GM21390 (cell line): ENCODE measurements around the gene COL23A1.

Experiments
- ATAC-seq: cut with Tn5 transposase; IDR thresholded peaks from one replicate; pipeline ENCODE4 v1.9.1; 2021; ENCODE audit not compliant: unreplicated experiment

COL23A1 gene

DNA sequence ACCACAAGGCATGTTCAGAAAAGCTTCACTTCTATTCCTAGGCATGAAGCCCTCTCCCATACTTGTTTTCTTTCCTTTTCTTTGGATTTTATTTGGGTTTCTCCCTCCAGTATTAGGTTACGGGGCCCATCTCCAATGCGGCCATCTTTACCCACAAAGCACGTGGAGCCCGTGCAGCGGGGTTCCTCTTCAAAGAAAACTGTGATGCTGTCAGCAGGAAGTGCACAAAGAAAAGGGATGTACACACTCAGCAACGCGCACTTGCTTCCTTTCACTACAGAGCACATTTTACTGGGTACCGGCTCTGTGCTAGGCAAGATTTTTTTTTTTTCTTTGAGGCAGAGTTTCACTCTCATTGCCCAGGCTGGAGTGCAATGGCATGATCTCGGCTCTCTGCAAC lies 106.6 kb downstream of the COL23A1 start:
- no peak for ATAC-seq

DNA sequence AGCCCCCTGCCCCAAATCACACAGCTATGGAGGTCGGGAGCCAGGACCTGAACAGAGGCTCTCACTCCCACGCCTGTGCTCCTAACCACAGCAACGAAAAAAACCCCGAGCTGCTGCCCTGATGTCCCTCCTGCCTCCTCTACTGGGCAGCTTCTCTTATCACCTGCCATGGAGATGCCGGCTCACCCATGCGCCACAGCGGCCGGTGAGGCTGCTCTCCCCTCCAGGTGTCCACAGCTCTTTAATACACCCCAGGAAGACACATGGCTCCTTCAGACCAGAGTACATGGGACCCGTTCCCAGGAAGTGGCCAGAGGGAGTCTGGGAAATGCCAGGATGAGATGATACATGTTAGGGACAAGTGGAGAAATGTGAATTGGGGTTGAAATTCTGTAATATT lies 110.9 kb downstream of the COL23A1 start:
- ATAC-seq: no peak

DNA sequence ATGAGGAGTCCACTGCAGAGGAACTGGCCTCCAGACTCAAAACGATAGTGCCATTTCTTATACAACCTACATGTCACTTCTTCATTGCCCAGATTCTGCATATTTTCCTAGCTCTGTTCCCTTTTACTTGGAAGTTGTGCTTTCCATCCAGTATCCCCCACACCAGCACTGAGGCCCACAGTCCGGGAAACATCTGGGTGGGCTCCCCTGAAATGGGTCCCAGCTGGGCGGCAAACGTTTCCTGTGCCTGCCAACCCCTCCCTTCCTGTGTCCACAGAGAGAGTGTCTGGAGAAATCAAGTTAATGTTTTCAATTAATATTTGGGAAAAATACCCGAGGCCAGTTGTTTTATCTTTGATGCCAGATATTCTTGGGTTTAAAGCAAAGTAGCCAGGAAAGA lies 111.8 kb downstream of the COL23A1 start:
- no peak for ATAC-seq

DNA sequence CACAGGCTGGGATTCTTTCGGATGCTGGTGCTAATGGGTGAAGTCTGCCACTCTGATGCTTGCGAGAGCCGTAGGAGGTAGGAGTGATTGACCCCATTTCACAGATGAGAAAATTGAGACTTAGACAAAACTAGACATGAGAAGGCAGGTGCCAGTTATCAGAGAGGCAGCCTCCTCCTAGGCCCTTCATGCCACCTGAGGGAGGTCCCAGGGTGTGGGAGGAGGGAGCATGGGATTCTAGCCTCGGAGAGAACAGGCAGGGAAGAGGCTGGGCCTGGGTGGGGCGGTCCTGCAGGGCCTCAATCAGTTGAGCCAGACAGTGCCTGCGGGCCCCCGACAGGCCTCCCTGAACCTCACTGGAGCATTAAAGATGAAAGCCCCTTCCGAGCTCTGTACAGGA lies 112.4 kb downstream of the COL23A1 start:
- ATAC-seq: no peak

DNA sequence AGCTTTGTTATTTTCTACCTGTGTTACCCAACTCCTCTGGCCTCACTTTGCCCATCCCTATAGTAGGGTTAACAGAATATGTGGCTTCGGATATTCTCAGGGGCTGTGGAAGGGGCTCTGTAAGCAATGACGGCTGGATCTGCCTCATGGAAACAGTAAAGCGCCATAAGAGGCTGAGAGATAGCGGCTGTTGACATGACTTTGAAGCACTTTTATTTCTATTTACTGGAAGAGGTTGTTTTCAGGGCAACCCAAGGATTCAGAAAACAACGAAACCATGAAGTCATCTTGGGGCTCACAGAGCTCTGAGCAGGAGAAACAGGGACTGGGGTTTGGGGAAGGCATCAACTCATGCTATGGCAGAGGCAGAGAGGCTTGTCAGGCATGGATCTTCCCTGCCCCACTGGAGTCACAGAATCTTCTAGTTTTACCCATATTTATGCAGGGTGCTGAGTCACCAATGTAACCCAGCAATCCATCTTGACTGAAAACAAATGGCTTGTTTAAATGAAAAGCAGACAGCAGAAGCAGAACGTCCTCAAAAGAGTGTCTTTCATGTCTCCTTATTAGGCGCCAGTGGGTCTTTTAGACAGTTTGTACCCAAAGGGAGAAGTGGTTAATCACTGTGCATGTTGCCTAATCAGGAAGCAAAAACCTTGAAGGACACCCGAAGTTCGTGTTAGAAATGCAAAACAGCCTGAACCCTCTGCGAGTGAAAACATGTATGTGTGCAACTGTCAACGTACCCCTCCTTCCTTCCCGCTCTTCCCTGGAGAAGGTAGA lies 113.0 kb downstream of the COL23A1 start:
- ATAC-seq: no peak

DNA sequence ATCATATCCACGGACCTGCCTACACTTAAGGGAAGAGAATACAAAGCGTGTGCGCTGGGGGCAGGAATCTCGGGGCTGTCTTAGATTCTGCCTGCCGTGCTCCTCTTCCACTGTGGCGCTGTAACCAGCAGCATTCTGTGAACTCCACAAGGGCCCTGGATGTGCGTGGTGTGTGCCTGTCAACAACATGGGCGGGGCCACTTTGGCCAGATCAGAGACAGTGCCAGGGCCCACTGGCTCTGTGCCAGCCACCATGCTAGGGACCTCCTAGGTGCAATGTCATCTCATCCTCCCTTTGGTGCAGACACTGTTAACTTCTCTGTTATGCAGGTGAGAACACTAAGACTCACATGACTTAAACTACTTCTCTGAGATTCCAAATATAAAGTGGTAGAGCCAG lies 113.7 kb downstream of the COL23A1 start:
- no peak for ATAC-seq

DNA sequence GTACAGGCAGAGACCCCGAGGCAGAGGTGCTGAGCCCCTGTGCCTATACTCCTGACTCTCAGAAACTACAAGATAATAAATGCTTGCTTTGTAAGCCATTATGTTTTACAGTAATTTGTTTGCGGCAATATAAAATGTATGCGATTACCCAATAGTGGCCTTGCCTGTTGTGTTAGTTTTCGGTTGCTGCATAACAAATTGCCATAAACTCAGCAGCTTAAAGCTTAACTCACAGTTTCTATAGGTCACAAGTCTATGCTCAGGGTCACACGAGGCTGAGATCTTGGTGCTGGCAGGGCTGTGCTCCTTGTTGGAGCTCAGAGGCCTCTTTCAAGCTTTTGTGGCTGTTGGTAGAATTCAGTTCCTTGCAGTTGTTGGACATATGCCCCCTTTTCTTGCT lies 114.8 kb downstream of the COL23A1 start:
- ATAC-seq: no peak

DNA sequence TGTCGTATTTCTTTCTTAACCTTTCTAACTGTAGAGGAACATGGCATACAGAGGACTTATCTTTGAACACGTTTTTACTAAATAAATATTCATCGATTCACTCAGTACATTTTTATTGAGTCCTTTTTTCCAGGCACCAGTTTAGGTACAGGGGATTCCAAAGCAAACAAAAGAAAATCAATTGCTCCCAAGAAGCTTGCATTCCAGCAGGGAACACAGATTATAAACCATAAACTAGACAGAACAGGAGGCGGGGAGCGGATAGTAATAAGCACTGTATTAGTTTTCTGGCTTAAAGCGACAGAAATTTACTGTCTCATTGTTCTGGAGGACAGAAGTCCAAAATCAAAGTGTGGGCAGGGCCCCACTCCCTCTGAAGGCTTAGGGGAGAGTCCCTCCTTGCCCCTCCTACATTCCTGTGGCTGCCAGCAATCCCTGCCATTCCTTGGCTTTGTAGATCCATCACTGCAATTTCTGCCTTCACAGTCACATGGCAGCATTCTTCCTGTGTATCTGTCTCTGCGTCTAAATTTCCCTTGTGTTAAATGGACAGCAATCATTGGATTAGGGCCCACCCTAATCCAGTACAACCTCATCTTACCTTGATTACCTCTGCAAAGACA lies 115.5 kb downstream of the COL23A1 start:
- ATAC-seq: no peak

DNA sequence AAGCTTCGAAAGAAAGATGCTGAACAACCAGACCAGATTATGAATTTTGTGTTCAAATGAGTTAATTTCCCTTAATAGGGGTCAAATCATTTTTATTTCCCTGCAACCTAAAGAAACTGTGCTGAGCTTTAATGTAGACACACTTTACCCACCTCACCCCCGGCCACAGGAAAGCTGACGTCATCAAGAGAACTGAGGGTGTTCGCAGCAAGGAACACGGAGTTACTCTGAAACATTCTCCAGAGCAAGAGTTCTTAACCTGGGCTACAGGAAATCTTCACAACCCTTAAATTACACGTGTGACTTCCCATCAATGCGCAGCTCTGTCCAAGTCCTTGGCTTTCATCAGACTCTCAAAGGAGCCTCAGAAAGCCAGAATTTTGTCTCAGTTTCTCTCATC lies 116.3 kb downstream of the COL23A1 start:
- ATAC-seq: no peak

DNA sequence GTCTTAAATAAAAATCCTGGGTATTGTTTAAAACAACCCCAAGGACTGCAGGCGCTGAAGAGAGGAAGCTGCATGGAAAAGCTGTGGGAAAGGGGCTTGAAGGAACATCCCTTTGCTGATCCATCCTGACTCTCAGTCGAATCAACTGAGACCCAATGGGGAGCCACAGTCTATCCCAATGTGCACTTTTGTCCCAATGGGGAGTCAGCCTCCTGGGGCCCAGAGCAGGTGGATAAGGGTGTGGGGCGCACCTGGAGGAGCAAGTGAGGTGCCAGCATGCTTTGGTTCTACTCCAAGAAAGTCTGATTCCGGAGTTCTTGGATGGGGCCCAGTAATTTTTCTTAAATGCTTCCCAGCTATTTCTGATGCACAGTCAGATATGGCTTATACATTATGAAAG lies 118.1 kb downstream of the COL23A1 start:
- no peak for ATAC-seq

DNA sequence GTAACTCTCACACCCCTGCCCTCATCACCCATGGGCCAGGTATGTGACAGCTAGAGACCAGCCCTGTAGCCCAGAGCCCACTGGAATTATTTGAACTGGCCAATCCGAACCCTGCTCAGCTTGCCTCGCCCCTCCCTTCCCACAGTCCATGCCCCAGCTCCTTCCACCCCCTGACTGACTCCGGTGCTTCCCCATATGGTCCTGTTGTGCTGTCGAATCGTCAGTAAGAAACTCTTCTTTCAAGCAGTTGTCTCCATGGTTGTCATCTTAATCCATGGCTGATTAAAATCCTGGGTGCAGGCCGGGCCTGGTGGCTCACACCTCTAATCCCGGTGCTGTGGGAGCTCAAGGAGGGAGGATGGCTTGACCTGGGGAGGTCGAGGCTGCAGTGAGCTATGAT lies 118.5 kb downstream of the COL23A1 start:
- no peak for ATAC-seq

DNA sequence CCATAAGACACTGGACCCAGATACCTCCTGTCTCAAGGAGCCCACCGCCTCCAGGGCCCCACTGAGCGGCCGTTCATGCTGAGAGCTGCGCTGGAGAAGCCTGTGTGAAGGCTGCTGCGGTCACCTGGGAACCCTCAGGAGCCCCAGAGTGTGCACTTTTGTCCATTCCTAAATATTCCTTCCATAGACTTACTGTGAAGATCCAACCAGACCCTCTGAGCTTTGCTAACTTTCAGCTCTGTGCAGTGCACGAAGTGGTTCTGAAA lies 119.5 kb downstream of the COL23A1 start:
- no peak for ATAC-seq

DNA sequence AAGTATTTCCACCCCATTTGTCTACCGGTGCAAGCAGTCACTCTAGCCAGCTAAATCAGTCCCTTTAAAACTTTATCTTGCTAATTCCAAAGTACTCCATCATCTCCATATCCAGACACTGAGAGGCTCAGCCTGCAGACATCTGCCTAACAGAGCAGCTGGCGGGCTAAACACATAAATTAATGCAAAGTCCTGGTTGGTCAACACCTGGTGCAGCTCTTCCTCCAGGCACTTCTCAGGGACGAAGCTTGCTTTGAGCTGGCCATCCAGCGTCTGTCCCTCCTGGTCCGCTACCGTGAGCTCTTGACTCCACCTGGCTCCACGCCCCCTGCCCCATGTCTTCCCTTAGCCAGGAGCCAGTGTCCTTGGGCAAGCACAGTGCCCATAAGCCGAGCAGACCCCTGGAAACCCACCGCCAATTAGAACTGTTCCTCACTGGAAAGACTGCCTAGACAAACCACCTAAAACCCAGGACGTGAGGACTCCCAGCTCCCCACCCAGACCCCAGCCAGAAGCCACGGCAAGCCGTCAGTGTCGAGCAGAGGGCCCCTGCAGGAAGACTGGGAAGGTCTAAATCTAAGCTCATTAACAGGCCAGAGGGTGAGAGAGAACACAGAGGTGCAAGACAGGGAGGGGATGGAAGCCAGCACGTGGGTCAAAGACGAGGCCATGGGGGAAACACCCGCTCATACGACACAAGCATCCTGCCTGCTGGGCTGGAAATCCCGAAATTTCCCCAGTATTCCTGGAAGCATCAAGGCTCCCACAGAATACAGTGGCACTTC lies 120.0 kb downstream of the COL23A1 start:
- no peak for ATAC-seq

DNA sequence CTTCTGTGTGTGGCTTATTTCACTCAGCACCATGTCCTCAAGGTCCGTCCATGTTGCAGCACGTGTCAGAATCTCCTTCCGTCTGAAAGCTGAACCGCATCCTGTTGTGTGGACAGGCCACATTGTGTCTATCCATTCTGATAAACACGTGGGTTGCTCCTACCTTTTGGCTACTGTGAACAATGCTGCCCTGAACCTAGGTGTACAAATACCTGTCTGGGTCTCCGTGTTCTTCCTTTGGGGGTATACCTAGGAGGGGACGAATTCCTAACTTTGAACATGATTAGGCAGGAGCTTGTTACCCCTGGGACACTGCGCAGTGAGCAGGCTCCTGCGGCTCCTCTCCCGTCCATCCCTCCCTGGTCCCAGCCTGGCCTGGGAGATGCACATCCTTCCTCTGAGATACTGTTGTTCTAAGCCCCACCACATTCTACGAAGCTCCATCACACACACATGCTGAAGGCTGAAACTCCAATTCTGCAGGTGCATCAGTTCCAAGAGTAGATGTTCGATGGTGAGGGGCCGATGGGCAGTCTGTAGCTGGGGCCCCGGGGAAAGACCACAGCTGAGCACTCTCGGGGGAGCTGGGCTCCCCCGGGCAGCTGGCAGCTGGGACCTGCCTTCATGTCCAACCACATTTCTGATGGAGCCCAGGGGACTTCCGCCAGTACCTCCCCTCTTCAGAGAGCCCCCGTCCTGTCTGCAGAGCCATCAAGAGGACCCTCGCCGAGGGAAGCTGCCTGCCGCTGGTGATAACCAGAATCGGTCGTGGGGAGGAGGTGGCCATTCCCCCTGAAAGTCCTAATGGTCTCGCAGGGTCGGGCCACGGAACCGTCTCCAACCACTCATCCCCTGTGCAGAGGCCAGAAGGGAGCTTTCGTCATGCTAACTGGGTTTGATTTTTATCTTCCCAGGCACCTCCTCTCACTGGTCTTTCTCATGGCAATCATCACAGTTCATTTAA lies 120.9 kb downstream of the COL23A1 start:
- ATAC-seq: no peak

DNA sequence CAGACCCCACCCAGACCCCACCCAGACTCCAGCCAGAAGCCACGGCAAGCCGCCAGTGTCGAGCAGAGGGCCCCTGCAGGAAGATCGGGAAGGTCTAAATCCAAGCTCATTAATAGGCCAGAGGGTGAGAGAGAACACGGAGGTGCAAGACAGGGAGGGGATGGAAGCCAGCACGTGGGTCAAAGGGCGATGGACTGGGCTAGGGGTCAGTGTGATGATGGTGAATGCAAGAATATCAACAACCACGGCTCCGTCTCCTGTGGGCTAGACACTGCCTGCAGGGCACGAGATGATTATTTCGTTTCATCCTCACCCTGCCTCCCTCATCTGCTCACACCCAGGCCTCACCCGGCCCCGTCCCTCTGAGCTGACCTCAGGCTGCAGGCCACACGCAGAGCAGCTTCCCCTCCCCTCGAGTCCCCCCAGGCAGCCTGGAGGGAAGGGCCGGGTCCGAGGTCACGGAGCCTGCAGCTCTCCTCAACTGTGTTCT lies 122.0 kb downstream of the COL23A1 start:
- ATAC-seq: no peak

DNA sequence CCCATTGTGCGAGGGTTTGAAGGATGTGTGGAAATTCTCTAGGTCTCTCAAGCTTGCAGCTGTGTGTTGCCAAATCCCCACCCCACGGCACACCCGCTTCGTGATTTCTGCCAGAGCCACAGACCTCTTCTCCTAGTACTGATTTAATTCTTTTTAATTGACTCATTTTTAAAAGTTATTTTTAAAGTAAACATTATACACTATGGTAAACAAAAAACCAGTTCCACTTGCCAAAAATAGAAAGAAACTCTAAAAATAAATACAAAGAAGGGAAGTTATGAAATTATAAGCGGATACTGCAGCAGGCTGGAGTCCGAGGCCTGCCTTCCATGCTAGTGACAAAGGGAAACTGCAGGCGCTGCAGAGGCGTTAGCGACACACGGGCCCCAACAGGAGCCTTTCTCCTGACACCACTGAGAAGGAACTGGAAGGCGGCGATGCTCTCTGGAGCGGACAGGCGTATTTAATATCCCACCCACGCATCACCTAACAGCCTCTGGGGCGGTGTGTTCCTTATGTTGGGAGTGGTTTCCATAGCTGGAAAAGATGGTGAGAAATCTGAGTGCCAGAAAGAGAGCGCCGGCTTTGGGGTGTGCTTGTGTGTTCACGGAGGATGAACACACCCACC lies 122.5 kb downstream of the COL23A1 start:
- ATAC-seq: no peak

DNA sequence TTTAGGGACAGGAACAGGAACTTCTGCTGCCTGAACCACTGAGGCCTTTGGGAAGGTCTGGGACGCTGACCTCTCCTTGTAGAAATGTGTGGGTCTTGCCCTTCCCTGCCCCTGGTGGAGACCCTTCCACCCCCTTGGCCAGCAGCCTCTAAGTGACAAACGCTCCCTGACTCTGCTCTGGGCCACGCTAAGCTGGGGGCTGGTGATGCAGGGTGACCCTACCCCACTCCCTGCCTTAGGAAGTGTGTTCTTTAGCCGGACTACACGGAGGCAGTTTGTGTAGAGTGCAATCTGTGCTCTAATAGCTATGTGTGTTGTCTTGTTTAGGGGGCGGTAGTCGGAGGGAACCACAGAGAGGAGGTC lies 123.0 kb downstream of the COL23A1 start:
- no peak for ATAC-seq

DNA sequence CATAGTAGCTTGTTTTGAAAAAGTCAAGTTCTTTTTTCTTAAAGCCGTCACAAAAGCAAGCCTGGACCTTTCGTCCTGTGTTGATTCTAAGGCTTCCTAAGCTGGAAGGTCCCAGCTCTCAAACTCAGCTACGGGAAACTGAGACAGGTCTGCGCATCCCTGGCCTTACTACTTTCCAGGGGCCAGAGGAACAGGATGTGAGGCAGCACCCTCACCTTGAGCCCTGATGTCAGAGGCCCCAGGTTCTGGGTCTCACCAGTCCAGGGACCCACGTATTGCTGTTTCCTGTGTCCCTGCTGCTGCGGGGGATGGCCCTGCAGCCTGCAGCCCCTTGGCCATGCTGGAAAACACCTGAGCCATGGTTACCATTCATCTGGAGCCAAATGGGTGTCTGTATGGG lies 123.9 kb downstream of the COL23A1 start:
- no peak for ATAC-seq

DNA sequence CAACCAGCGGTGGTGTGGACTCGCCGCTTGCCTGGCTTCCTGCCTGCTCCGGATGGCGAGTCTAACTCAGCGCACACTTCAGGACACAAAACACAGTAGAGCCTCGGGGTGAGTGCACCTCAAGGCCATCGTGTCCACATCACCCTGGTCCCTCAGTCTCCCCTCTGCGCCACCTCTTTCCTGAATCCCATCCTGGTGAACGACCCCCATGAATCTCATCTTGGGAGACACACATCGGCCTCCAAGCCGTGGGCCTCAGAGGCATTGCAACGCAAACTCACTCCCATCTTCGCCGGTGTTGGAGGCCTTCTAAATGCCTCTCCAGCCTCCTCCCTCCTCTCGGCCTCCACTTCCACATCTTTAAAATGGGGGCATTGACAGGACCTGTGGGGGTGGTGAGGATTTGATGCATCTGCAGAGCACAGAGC lies 124.3 kb downstream of the COL23A1 start:
- ATAC-seq: no peak

DNA sequence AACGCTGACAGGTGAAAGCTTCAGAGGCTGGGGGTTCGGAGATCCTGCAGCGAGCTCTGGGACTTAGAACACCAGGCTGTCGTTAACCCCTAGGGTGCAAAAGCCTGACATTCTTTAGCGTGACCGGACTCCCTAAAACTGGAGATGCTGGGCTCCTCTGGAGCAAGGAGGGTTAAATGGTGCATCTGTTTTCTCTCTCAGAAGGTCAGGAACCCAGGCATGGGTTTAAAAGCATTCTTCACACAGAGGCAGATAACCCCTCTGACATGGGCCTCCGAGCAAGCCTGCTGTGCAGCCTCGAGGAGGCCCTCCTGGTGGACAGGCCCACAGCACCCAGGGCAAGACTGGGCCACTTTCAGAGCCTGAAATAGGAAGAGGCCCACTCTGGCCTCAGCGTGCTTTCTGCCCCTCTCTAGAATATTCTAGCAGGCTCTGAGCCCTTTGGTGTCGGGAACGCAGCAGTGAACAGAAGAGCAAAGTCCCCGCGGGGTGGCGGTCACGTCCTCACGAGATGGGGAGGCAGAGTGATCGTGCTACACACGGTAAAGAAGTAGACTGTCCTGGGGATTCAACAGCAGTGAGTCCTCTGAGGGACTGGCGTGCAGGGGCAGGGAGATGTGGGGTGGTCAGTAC lies 124.8 kb downstream of the COL23A1 start:
- ATAC-seq: no peak
